NT2/D1 (cell line): ENCODE data around the gene DDX31.

Experiments used
- SUZ12 ChIP-seq: IDR thresholded peaks from 2 replicates; pipeline ENCODE4 v1.6.1; 2011; ENCODE audit not compliant: insufficient read length, insufficient read depth; ENCODE audit errors: extremely low read depth
- YY1 ChIP-seq: IDR thresholded peaks from 2 replicates; pipeline ENCODE4 v1.6.1; 2011; ENCODE audit not compliant: insufficient read length, insufficient read depth

GRCh38 chr9:132671620-132672412 lies 2.0 kb upstream of the DDX31 start:
- TF ChIP-seq SUZ12 (no peak), YY1 (no peak)
